A673 (cell line): ENCODE results near the gene TFB2M. TPM values are rescaled to one million over a fixed set of nuclear protein-coding genes. Genes with fewer than 3 reads are reported as not detected.

Source experiments
- BruUV-seq: library from RNA; stranded (reverse); fragments of 400-500 nt; replicated peaks from 2 replicates; lab custom pipeline; 2021; lab: Mats Ljungman, UMichigan
- CTCF ChIA-PET: fragments of 300-600 bp; sonication (Branson Sonifier 250); formaldehyde crosslinking; loops from one replicate; lab custom pipeline; 2022; ENCODE audit warnings: antibody characterized with exemption; lab: Charles Lee
- POLR2A ChIA-PET: fragments of 300-600 bp; sonication (Branson Sonifier 250); formaldehyde crosslinking; loops from one replicate; lab custom pipeline; 2022; ENCODE audit warnings: antibody characterized with exemption; ENCODE audit not compliant: low non-redundant PET; lab: Charles Lee
- DNase-seq: peaks from one replicate; pipeline ENCODE4 v3.0.0-alpha.2; 2015; ENCODE audit warnings: low spot score
- H3K27ac ChIP-seq: fragments of 200-600 bp; sonication (generic); 2 replicates; pipeline ENCODE4 v1.5.1; 2016; ENCODE audit warnings: mixed run types, low read depth, mild to moderate bottlenecking, mixed read lengths, antibody characterized with exemption, low read length; ENCODE audit not compliant: poor library complexity, severe bottlenecking
- H3K27me3 ChIP-seq: fragments of 200-600 bp; sonication (generic); replicated peaks from 2 replicates; pipeline ENCODE4 v1.6.1; 2017; ENCODE audit warnings: mixed run types, low read depth, mild to moderate bottlenecking, mixed read lengths, antibody characterized with exemption, low read length; ENCODE audit not compliant: insufficient read depth, poor library complexity
- H3K36me3 ChIP-seq: fragments of 200-600 bp; sonication (generic); 2 replicates; pipeline ENCODE4 v1.6.1; 2016; ENCODE audit warnings: mixed run types, mild to moderate bottlenecking, mixed read lengths, antibody characterized with exemption, low read length; ENCODE audit not compliant: insufficient read depth, poor library complexity, severe bottlenecking
- H3K4me1 ChIP-seq: fragments of 200-600 bp; sonication (generic); 2 replicates; pipeline ENCODE4 v1.6.1; 2017; ENCODE audit warnings: mixed run types, mild to moderate bottlenecking, mixed read lengths, antibody characterized with exemption, low read length; ENCODE audit not compliant: insufficient read depth, poor library complexity, severe bottlenecking
- H3K4me3 ChIP-seq: fragments of 200-600 bp; sonication (generic); 2 replicates; pipeline ENCODE4 v1.5.1; 2016; ENCODE audit warnings: low read depth, mixed run types, mild to moderate bottlenecking, mixed read lengths, low read length; ENCODE audit not compliant: poor library complexity, severe bottlenecking
- H3K9me3 ChIP-seq: fragments of 200-600 bp; sonication (generic); 2 replicates; pipeline ENCODE4 v1.6.1; 2016; ENCODE audit warnings: mixed run types, low read depth, mild to moderate bottlenecking, mixed read lengths, antibody characterized with exemption, low read length; ENCODE audit not compliant: poor library complexity, severe bottlenecking
- CTCF ChIP-seq: fragments of 300-800, 200-600 bp; sonication (generic); conservative IDR thresholded peaks from 2 replicates; pipeline ENCODE4 v1.5.1; 2017; ENCODE audit warnings: low read depth, mild to moderate bottlenecking, antibody characterized with exemption, low read length, moderate library complexity, mixed read lengths
- EZH2 ChIP-seq: fragments of 200-600 bp; sonication (generic); IDR thresholded peaks from 2 replicates; pipeline ENCODE4 v1.6.1; 2017; ENCODE audit warnings: borderline replicate concordance, low read depth, mild to moderate bottlenecking, mixed read lengths, antibody characterized with exemption, low read length; ENCODE audit not compliant: poor library complexity, severe bottlenecking
- intact Hi-C: fragments of 100-400 bp; cut with micrococcal nuclease; formaldehyde crosslinking; loops from one replicate; pipeline ENCODE4 v1.10.0; 2022; ENCODE audit not compliant: unreplicated experiment
- total RNA-seq: library from RNA; stranded (reverse); gene quantifications from 2 replicates; pipeline ENCODE4 v1.2.3, GENCODE V29; 2021

The TFB2M gene
- total RNA-seq, 1 experiment from 2014 or later = 21.1 TPM

GRCh38 chr1:246519514-246519913 is 46.5 kb downstream of the TFB2M start:
- POLR2A ChIA-PET = no interaction called here
- BruUV-seq = no TSS peak
- Histone ChIP-seq H3K27me3 (no peaks in the 10 kb centered on the region), H3K9me3 (peaks cover 26% of the 10 kb centered on the region), H3K36me3 (no peaks in the 10 kb centered on the region), H3K4me3 (no peak overlapping the region), H3K27ac (no peak overlapping the region), H3K4me1 (no peaks in the 10 kb centered on the region)
- no peak for DNase-seq
- no peak for TF ChIP-seq CTCF
- TF ChIP-seq EZH2 = no peak
- intact Hi-C loops = no loop called here
- CTCF ChIA-PET = no interaction called here

GRCh38 chr1:246518456-246519205 is 47.4 kb downstream of the TFB2M start:
- intact Hi-C loops = no loop called here
- no peak for DNase-seq
- CTCF ChIA-PET = no interaction called here
- Histone ChIP-seq H3K36me3 (no peaks in the 10 kb centered on the region), H3K27me3 (no peaks in the 10 kb centered on the region), H3K9me3 (peaks cover 30% of the 10 kb centered on the region), H3K4me3 (no peak overlapping the region), H3K4me1 (no peaks in the 10 kb centered on the region), H3K27ac (no peak overlapping the region)
- POLR2A ChIA-PET = no interaction called here
- BruUV-seq = no TSS peak
- TF ChIP-seq CTCF (no peak), EZH2 (no peak)

GRCh38 chr1:246517391-246517790 is 48.7 kb downstream of the TFB2M start:
- Histone ChIP-seq H3K9me3 (peaks cover 30% of the 10 kb centered on the region), H3K27me3 (no peaks in the 10 kb centered on the region)

More at GRCh38 chr1:246517391-246517790, 48.7 kb downstream of the TFB2M start:
- H3K4me3 ChIP-seq = no peak overlapping the region
- no peaks in the 10 kb centered on the region for H3K36me3 ChIP-seq
- ChIA-PET CTCF (no interaction called here), POLR2A (no interaction called here)
- TF ChIP-seq CTCF = no peak
- TF ChIP-seq EZH2 = no peak
- intact Hi-C loops = no loop called here
- H3K27ac ChIP-seq = no peak overlapping the region
- BruUV-seq = no TSS peak
- no peak for DNase-seq
- H3K4me1 ChIP-seq = no peaks in the 10 kb centered on the region
